DMS153 treated with DMSO at 0.1 percent for 48 hours (cell line): ENCODE data around the gene INPP4B.

Experiments used
- DNase-seq: peaks from one replicate; lab custom pipeline; 2025; ENCODE audit not compliant: unreplicated experiment; lab: John Stamatoyannopoulos, UW

The INPP4B gene

DNA sequence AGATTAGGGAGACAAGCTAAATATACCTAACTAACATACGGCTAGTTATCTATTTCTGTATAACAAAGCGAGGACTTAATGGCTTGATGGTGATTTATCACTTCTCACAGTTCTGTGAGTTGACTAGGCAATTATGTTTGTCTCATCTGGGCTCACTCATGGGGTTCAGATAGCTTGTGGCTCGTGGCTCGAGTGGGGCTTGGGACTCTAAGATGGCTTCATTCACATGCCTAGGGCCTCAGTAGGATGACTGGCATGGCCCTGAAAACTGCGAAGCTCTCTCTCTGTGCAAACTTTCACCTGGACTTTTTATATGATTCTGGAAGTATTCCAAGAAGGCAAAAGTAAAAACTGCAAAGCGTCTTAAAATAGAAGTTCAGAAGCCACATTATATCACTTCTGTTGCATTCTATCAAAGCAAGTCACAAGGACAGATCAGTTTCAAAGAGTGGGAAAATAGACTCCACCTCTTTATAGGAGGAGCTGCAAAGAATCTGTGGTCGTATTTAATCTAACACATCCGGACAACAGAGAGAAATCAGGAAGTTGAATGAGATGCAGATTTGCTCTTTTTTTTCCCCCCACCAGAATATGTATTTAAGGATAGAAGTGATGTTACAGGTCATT is 491.2 kb downstream of the INPP4B start:
- DNase-seq, result no peak

DNA sequence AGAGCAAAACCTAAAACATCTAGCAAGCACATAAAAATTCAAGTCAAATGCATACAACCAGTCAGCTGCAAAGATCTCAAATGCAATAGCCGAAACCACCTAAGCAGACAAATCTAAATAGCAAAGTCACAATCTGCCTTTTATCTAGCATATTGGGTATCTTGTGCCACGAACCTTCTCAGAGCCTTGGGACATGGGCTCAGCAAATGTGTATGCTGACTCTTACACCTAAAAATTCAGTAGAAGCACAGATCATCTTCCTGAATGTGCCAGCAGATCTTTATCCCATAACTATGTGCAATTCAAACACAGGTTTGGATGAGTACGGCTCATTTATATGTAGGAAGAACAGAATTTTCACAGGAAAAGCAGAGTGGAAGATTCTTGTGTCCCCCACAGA is 492.1 kb downstream of the INPP4B start:
- no peak for DNase-seq

GRCh38 chr4:142353149-142353738 is 492.9 kb downstream of the INPP4B start:
- peak; percentile 62 for DNase-seq

- no peak for DNase-seq
Measured at GRCh38 chr4:142352712-142353111, 493.4 kb downstream of the INPP4B start.

GRCh38 chr4:142351958-142352357 is 494.1 kb downstream of the INPP4B start:
- DNase-seq, result no peak

GRCh38 chr4:142350871-142351270 is 495.2 kb downstream of the INPP4B start:
- peak; percentile 77 for DNase-seq

DNA sequence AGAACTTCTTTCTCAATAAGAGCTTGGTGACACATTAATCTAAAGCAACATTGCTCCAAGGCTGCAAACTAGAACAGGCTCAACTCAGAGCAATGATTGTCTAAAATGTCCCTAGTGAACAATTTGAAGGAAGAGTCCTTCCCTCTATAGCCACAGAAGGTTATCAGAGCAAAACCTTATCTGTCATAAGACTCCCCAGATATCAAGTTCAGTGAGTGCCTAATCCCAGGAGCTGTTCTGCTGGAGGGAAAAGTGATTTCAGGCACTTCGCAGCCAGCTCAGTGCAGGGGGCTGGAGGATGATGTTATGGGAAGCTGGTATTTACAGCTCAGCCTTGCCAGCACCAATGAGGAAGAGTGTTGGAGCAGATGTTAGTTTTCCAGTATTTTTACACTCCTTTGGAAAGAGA is 497.5 kb downstream of the INPP4B start:
- DNase-seq, result no peak

GRCh38 chr4:142347241-142347640 is 498.9 kb downstream of the INPP4B start:
- DNase-seq, result peak; percentile 30

DNA sequence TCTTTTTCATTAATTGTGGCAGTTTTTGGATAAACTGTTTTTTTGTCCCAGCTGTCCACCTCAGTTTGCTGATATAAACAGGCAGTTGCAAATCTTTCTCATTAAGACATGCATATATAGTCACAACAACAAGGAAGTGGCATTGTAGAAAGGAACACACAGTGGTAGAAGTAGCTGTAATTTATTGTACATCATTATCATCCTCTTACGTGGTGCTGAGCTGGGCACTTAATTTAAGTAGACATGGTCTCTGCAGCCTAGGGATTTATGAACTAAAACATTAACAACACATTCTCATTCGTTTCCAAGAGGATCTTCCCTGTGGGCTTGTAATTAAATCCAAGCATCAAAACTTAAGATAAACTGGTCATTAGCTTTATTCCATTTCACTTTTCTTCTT is 500.2 kb downstream of the INPP4B start:
- peak; percentile 36 for DNase-seq

- DNase-seq, result no peak
Measured at GRCh38 chr4:142341268-142341667, 504.8 kb downstream of the INPP4B start.

GRCh38 chr4:142339053-142339452 is 507.0 kb downstream of the INPP4B start:
- peak; percentile 79 for DNase-seq

GRCh38 chr4:142336251-142336934 is 509.7 kb downstream of the INPP4B start:
- DNase-seq, result no peak

- DNase-seq, result no peak
Measured at GRCh38 chr4:142334931-142335330, 511.2 kb downstream of the INPP4B start.

GRCh38 chr4:142331646-142332045 is 514.5 kb downstream of the INPP4B start:
- no peak for DNase-seq

GRCh38 chr4:142331132-142331531 is 515.0 kb downstream of the INPP4B start:
- no peak for DNase-seq

DNA sequence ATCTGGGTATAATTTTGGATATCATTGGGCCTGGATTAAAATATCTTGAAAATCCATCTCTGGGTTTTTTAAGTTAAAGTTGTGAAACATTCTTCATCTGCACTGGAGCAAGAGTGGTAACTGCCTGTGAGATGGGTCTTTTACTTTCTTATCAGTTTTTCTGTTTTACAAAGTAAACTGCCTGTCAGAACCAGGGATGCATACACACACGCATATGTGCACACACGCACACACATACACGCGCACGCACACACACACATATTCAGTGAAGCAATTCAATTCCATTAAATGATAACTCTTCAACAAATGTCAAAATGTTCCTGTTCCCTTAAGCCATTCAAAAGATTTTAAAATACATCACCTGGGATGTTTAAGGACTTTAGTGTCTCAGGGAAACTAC is 515.8 kb downstream of the INPP4B start:
- no peak for DNase-seq

GRCh38 chr4:142329313-142329712 is 516.8 kb downstream of the INPP4B start:
- DNase-seq, result no peak

- no peak for DNase-seq
Measured at GRCh38 chr4:142326181-142326580, 519.9 kb downstream of the INPP4B start.

DNA sequence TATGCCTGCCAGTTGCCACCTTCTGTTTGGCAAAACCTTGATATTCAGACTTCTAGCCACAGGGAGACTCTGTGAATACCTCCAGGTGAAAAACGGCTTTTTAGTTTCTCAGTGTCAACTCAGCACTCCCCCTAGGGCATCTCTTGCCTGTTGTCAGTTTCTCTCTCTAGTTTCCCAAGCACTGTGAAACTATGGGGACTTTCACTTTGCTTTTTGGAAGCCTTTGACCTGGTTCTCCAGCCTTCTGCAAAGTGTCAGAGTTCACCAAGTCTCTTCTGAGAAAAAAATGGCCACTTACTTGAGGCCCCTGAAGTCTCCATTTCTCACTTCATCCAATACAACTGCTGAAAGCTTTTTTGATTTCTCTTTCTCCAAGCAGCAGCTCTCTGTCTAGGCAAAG is 521.5 kb downstream of the INPP4B start:
- DNase-seq, result no peak

- no peak for DNase-seq
Measured at GRCh38 chr4:142322996-142323395, 523.1 kb downstream of the INPP4B start.

DNA sequence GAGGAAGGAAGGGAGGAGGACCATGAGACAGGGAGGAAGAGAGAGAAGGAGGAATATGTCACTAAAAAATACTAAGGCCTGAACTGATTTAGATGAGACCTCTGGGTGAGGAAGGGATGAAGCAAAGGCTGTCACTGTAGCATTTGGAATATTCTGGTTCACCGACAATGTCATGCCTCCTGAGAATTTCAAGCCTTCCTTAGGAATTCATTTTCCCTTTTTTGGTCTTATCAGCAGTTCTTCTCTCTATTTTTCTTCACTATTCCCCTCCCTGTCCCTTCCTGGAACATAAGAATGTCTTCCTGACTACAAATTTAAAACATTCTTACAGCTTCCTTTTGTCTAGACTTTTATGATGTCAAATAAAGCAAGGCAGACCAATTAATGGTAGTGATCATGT is 527.8 kb downstream of the INPP4B start:
- no peak for DNase-seq

- DNase-seq, result no peak
Measured at GRCh38 chr4:142316913-142317312, 529.2 kb downstream of the INPP4B start.
